Measurements from ENCODE around the gene CCL4L2. TPM values are rescaled to one million over a fixed set of nuclear protein-coding genes. Genes with fewer than 3 reads are reported as not detected.
"Not testable (repeated sequence)": the region's sequence is repeated elsewhere in the genome, so short reads cannot be mapped to it uniquely, and the experiment has no call there.

CCL4L2 gene
- total and polyA plus RNA-seq, 12 donors, result 0.57 to 5.1 (median 2.2) TPM; not detected in 1

DNA sequence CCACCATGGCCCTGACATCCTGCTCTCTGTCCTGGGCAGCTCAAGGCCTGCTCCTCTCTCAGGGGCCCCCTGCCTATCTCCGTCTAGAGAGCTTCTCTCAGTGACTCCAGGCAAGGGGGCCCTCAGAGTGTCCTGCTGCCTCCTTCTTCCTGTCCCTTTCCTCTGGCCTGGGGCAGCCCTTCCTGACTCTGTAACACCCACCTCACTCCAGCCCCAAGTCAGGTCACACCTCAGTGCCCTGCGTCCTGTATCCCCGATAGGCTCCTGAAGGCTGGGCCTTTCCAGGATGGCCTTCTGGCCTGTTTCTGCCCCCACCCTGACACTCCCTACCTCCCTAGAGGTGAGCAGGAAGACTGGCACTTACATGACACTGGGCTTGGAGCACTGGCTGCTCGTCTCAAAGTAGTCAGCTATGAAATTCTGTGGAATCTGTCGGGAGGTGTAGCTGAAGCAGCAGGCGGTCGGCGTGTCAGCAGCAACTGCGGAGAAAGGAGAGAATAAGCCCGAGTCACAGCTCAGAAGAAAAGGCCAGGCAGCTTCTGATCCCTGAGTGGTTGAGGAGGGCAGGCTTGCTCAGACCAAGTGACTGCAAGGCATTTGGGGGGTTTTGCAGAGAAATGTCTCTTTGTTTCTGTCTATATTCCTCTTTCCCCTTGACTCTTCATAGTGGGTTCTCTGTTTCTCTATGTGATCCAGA is 15.3 kb upstream of the CCL4L2 start:
- TF ChIP-seq POLR2A (IDR thresholded peaks at IDR 0.05), result no peak
- TF ChIP-seq, protein P1, sequence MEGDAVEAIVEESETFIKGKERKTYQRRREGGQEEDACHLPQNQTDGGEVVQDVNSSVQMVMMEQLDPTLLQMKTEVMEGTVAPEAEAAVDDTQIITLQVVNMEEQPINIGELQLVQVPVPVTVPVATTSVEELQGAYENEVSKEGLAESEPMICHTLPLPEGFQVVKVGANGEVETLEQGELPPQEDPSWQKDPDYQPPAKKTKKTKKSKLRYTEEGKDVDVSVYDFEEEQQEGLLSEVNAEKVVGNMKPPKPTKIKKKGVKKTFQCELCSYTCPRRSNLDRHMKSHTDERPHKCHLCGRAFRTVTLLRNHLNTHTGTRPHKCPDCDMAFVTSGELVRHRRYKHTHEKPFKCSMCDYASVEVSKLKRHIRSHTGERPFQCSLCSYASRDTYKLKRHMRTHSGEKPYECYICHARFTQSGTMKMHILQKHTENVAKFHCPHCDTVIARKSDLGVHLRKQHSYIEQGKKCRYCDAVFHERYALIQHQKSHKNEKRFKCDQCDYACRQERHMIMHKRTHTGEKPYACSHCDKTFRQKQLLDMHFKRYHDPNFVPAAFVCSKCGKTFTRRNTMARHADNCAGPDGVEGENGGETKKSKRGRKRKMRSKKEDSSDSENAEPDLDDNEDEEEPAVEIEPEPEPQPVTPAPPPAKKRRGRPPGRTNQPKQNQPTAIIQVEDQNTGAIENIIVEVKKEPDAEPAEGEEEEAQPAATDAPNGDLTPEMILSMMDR (IDR thresholded peaks at IDR 0.05), result no peak
- H3K4me1 ChIP-seq (replicated peaks in 1 of 2), result peaks cover 0 to 6% of the 10 kb centered on the region in 2 donors
- H3K36me3 ChIP-seq (replicated peaks in 1 of 2), result no peaks in the 10 kb centered on the region
- intact Hi-C loops (cut with DNase I), result no loop called here
- H3K27me3 ChIP-seq, result no peaks in the 10 kb centered on the region
- 74 to 86% (median 78%) methylated on average over 10 of the region's 10 CpGs for WGBS, 4 donors
- no peak overlapping the region for H3K27ac ChIP-seq
- DNase-seq, result no peak
- H3K4me3 ChIP-seq, result no peak overlapping the region
- no peaks in the 10 kb centered on the region for H3K9me3 ChIP-seq (replicated peaks in 1 of 3)

DNA sequence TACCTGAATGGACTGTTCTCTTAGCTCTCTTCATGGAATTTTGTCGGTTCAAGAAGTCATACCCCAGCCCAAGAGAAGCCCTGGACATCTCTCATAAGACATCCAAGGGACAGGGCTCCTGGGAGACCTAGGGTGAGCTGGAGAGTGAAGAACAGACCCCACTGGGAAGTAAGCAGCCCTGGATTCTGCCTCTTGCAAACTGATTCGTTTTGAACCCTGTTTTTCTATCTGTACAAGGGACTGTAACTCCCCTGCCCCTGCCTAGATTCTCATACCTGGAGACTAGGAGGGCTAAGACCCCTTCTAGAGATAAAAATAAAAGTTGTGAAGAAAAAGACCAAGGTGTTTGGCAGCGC is 14.8 kb upstream of the CCL4L2 start:
- WGBS, 4 donors, result 56 to 67% (median 58%) methylated on average over 3 of the region's 3 CpGs
- Histone ChIP-seq H3K9me3 (replicated peaks in 1 of 3) (no peaks in the 10 kb centered on the region), H3K4me3 (no peak overlapping the region), H3K27ac (no peak overlapping the region), H3K4me1 (replicated peaks in 1 of 2) (peaks cover 0 to 6% of the 10 kb centered on the region in 2 donors), H3K36me3 (replicated peaks in 1 of 2) (no peaks in the 10 kb centered on the region), H3K27me3 (no peaks in the 10 kb centered on the region)
- no peak for TF ChIP-seq POLR2A (IDR thresholded peaks at IDR 0.05)
- TF ChIP-seq, protein P1 (IDR thresholded peaks at IDR 0.05), result no peak
- intact Hi-C loops (cut with DNase I), result no loop called here
- no peak for DNase-seq

DNA sequence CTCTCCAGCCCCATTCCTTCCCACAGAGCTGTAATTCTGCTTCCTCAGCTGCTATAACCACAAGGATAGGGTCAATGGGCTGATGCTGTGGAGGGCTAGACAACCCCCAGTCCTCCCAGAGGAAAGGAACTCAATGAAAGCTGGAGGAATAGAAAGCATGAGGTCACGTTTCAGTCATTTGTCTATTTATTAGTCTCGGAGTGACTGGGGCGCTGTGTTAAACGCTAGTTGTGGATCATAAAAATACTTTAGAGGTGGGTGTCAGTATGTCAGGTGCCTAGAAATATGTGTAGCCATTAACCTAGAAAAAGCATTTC is 13.5 kb upstream of the CCL4L2 start:
- H3K9me3 ChIP-seq (replicated peaks in 1 of 3), result no peaks in the 10 kb centered on the region
- 48 to 65% (median 59%) methylated on average over 4 of the region's 4 CpGs for WGBS, 4 donors
- TF ChIP-seq POLR2A (IDR thresholded peaks at IDR 0.05), result no peak
- TF ChIP-seq, protein P1 (IDR thresholded peaks at IDR 0.05), result no peak
- no peaks in the 10 kb centered on the region for H3K36me3 ChIP-seq (replicated peaks in 1 of 2)
- no peak for DNase-seq
- intact Hi-C loops (cut with DNase I), result no loop called here
- no peak overlapping the region for H3K27ac ChIP-seq
- H3K4me1 ChIP-seq (replicated peaks in 1 of 2), result no peaks in the 10 kb centered on the region
- no peaks in the 10 kb centered on the region for H3K27me3 ChIP-seq
- no peak overlapping the region for H3K4me3 ChIP-seq

DNA sequence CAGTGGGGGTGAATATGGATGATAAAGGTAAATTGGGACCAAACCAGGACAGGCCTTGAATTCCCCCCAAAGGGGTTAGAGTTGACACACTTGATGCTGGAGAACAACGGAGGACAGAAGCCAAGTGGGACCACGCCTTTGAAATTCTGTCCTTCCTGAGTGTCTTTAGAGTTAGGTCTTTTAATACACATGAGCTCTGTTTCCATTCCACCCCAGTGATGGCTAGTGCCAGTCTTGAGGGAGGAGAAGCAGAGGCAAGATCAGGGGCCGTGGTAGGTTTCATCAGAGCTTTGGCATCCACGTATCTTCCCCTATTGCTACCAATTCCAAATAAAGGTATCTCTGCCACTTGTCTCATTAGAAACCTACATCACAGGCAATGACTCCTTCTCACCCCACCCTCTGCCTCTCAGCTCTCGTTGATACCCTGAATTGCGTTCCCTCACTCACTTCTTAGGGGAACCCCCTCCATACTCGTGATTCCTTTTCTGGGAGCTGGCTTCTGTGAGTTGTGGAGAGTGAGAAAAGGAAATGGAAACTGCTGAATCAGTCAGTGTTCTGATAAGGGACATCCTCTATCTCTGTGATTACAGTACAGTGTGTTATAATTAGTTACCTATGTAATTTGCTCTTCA is 11.9 kb upstream of the CCL4L2 start:
- no peak for DNase-seq
- intact Hi-C loops (cut with DNase I), result no loop called here
- no peaks in the 10 kb centered on the region for H3K9me3 ChIP-seq (replicated peaks in 1 of 3)
- TF ChIP-seq, protein P1 (IDR thresholded peaks at IDR 0.05), result no peak
- TF ChIP-seq POLR2A (IDR thresholded peaks at IDR 0.05), result no peak
- no peaks in the 10 kb centered on the region for H3K36me3 ChIP-seq (replicated peaks in 1 of 2)
- 51 to 64% (median 60%) methylated on average over 7 of the region's 7 CpGs for WGBS, 4 donors
- H3K4me3 ChIP-seq, result no peak overlapping the region
- no peak overlapping the region for H3K27ac ChIP-seq
- no peaks in the 10 kb centered on the region for H3K27me3 ChIP-seq
- no peaks in the 10 kb centered on the region for H3K4me1 ChIP-seq (replicated peaks in 1 of 2)

DNA sequence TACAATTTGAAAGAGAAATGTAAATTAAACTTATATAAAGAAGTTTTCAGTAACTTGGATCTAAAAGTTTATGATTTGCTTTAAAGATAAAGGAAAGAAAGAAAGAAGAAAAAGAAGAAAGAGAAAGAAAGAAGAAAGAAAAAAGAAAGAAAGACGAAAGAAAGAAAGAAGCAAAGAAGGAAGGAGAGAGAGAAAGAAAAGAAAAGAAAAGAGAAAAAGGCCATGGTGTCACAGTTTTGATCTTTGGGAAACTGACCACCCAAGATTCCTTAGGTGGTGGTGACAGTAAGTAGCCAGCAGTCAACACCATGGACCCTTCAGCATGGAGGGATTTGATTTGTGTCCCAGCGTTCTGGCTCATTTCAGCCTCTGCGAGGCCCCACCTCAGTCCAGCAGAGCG is 9.8 kb upstream of the CCL4L2 start:
- H3K9me3 ChIP-seq (replicated peaks in 1 of 3); DNase-seq; H3K27me3 ChIP-seq; intact Hi-C loops (cut with DNase I); H3K36me3 ChIP-seq (replicated peaks in 1 of 2); H3K4me3 ChIP-seq; H3K4me1 ChIP-seq (replicated peaks in 1 of 2); H3K27ac ChIP-seq: not testable (repeated sequence)
- 88 to 100% (median 93%) methylated on average over 1 to 4 of the region's 4 CpGs for WGBS, 4 donors

DNA sequence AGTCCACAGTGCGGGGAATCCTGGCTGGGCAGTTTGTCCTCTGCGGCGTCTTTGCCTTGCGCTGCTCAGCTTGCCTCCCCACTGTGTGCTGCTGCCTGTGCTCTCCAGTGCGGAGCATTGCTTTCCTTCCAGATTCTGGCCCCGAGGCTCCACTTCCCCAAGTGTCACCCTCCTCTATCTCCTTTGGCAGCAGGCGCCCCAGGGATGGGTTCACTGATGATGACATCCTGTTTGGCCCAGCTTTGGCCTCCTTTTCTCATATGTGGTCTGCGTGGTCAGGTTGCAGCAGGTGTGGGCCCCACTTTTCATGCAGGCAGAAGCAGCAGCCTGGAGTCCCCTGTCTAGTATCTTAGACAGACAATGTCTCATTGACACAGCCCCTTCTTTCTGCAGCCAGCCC is 9.4 kb upstream of the CCL4L2 start:
- H3K27ac ChIP-seq; intact Hi-C loops (cut with DNase I); H3K9me3 ChIP-seq (replicated peaks in 1 of 3); H3K36me3 ChIP-seq (replicated peaks in 1 of 2); DNase-seq; H3K27me3 ChIP-seq; H3K4me1 ChIP-seq (replicated peaks in 1 of 2); H3K4me3 ChIP-seq: not testable (repeated sequence)
- WGBS, 4 donors, result 79 to 90% (median 87%) methylated on average over 8 of the region's 8 CpGs
